IPS-18a (cell line): ENCODE results near the gene FRMD4A.

Experiments used
- H3K27ac ChIP-seq: one replicate; pipeline ENCODE4 v1.5.1; 2013; ENCODE audit warnings: low read length
- H3K27me3 ChIP-seq: one replicate; pipeline ENCODE4 v1.6.1; 2013; ENCODE audit warnings: mild to moderate bottlenecking, low read length; ENCODE audit not compliant: control insufficient read depth, insufficient read depth
- H3K36me3 ChIP-seq: one replicate; pipeline ENCODE4 v1.6.1; 2013; ENCODE audit warnings: low read depth, low read length; ENCODE audit not compliant: control insufficient read depth
- H3K4me1 ChIP-seq: one replicate; pipeline ENCODE4 v1.6.1; 2013; ENCODE audit warnings: low read depth, low read length; ENCODE audit not compliant: control insufficient read depth
- H3K4me3 ChIP-seq: one replicate; pipeline ENCODE4 v1.5.1; 2013; ENCODE audit warnings: low read length
- H3K9ac ChIP-seq: one replicate; pipeline ENCODE4 v1.6.1; 2013; ENCODE audit warnings: mild to moderate bottlenecking, low read length, moderate library complexity
- H3K9me3 ChIP-seq: one replicate; pipeline ENCODE4 v1.6.1; 2013; ENCODE audit warnings: low read depth, low read length; ENCODE audit not compliant: control insufficient read depth

Gene FRMD4A

DNA sequence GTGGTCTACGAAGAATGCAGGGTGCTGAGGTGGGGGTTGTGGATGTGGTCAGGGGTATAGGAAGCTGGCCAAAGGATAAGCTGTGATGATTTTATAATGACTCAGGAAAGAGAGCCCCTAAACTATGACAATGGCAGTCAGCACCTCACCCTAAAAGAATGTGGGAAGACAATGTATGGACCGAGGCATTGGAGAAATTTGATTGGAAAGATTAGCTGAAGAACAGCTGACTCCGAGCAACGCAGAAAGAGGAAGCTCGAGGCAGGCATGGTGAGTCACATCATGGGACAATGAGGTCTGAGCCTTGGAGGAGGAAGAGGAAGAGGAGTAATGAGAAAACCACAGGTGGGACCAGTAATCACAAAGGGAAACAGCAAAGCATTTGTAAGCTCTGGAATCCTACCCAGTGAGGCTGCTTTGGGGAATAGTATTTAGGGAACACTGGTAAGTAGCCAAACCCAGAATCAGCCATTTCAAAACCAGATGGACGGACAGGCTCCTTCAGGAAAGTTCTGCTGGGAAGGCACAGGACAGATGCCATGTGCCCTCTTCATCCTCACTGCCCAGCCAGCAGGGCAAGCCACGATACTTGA is 448.5 kb downstream of the FRMD4A start:
- H3K27me3 ChIP-seq: no peaks in the 10 kb centered on the region
- peak overlapping the region; percentile 44 for H3K9ac ChIP-seq
- H3K36me3 ChIP-seq: no peaks in the 10 kb centered on the region
- H3K27ac ChIP-seq: peak overlapping the region; percentile 62
- peaks cover 36% of the 10 kb centered on the region for H3K4me1 ChIP-seq
- peak overlapping the region; percentile 17 for H3K4me3 ChIP-seq
- no peaks in the 10 kb centered on the region for H3K9me3 ChIP-seq

DNA sequence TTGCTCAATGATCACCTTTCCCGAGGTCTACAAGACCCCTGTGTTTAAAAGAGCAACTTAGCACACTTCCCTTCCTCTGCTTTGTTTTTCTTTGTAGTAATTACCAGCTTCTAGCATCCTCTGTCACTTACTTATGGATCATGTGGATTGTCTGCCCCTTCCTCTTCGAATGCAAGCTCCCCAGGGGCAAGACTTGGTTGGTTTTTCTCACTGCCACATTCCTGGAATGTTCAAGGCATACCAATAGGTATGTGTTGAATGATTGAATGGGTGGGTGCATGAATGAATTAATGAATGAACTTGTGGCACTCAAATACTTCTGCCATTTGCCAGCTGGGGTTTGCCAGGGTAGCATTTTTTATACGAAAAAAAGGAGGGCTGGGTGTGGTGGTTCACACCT is 450.0 kb downstream of the FRMD4A start:
- Histone ChIP-seq H3K4me3 (no peak overlapping the region), H3K9ac (no peak overlapping the region), H3K9me3 (no peaks in the 10 kb centered on the region), H3K4me1 (peaks cover 36% of the 10 kb centered on the region), H3K27me3 (no peaks in the 10 kb centered on the region), H3K27ac (no peak overlapping the region), H3K36me3 (no peaks in the 10 kb centered on the region)

DNA sequence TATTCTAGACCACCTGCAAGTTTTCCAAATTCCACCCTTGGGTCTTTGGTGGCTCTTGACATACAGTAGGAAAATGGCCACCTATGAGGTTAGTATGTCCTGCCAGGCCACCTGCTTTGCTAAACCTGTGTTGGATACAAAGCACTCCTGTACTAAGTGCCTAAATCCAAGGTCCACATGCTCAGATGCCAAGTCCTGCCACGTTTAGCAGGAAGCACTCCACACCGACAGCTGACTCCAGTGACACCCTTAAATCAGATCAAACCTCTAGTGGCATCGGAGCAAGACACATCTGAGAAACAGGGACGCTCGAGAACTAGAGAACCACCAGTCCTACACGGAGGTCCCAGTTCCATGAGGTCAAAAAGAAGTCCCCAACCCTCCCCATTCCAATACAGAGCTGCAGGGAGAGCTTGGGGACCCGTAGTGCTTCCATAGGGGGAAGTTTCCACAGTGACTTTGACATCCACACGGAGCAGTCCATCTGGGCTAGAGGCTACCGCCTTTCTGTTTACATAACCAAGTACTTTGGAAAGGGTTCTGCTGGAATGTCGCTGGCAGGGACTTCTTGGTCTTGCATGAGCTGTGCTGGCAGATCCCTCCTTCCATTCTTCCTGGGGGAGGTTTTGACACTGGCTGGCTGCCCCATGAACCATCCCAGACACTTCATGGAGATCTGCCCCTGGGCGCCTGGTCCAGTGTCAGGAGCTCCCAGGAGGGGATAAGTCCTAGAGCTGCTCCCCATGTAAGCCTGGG is 453.4 kb downstream of the FRMD4A start:
- Histone ChIP-seq H3K27me3 (no peaks in the 10 kb centered on the region), H3K27ac (no peak overlapping the region), H3K9ac (no peak overlapping the region)

DNA sequence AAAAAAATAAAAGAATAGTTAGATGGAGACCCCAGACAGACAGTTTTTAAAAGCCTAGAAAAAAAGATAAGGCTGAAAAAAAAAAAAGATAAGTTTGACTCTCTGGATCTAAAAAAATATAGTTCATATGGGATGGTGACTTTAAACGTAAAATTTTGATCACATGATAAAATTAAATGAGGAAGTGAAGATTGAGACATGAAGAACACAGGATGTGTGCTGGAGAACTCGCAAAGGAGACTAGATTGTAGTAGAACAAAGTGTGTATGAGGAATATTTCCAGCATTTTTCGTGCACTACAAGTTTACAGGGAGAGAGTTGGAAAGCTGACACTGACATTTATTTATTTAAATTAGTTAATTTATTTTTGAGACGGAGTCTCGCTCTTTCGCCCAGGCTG is 457.5 kb downstream of the FRMD4A start:
- Histone ChIP-seq H3K9me3 (no peaks in the 10 kb centered on the region), H3K27me3 (no peaks in the 10 kb centered on the region), H3K9ac (no peak overlapping the region), H3K36me3 (no peaks in the 10 kb centered on the region), H3K4me1 (peaks cover 5% of the 10 kb centered on the region), H3K27ac (no peak overlapping the region), H3K4me3 (no peak overlapping the region)

More for the DNA sequence above, 453.4 kb downstream of the FRMD4A start:
- Histone ChIP-seq H3K4me1 (peaks cover 16% of the 10 kb centered on the region), H3K36me3 (no peaks in the 10 kb centered on the region), H3K9me3 (no peaks in the 10 kb centered on the region), H3K4me3 (no peak overlapping the region)

DNA sequence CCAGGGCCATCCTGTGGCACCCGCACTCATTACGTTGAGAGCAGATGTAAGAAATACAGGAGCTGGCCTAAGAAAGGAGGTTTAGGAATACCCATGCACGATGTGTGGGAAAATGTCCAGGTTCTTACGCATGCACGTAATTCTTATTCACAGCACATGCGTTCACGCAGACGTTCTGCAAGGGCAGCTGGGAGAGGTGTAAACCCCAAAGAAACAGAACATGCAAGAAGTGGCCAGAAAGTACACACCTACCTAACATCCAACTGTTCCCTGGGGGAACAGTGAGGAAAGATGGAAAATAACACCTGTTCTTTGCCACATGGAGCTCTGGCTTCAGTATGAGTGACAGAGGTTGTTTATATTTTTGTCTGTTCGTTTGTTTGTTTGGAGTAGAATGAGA is 458.3 kb downstream of the FRMD4A start:
- H3K36me3 ChIP-seq: no peaks in the 10 kb centered on the region
- H3K9me3 ChIP-seq: no peaks in the 10 kb centered on the region
- H3K27ac ChIP-seq: no peak overlapping the region
- H3K4me1 ChIP-seq: peaks cover 5% of the 10 kb centered on the region
- no peak overlapping the region for H3K9ac ChIP-seq
- H3K4me3 ChIP-seq: no peak overlapping the region
- no peaks in the 10 kb centered on the region for H3K27me3 ChIP-seq

DNA sequence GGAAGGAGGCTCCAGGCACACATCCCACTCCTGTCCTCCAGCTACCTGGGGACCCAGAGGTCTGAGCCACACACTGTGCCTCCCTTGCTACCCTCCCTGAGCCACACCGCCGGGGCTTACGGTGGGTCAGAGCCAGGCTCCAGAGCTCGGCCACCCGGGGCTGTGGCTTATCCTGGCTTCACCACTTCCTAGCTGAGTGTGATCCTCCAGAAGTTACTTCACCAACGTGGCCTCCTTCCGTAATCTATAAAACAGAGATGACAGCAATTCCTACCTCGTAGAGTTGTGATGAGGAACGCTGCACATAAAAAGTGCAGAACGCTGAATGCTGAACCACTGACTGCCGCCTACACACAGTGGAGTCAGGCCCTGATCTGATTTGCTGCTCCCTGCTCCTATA is 458.9 kb downstream of the FRMD4A start:
- H3K27ac ChIP-seq: no peak overlapping the region
- no peaks in the 10 kb centered on the region for H3K9me3 ChIP-seq
- H3K4me1 ChIP-seq: peaks cover 6% of the 10 kb centered on the region
- H3K9ac ChIP-seq: no peak overlapping the region
- no peaks in the 10 kb centered on the region for H3K36me3 ChIP-seq
- H3K4me3 ChIP-seq: no peak overlapping the region
- H3K27me3 ChIP-seq: no peaks in the 10 kb centered on the region

DNA sequence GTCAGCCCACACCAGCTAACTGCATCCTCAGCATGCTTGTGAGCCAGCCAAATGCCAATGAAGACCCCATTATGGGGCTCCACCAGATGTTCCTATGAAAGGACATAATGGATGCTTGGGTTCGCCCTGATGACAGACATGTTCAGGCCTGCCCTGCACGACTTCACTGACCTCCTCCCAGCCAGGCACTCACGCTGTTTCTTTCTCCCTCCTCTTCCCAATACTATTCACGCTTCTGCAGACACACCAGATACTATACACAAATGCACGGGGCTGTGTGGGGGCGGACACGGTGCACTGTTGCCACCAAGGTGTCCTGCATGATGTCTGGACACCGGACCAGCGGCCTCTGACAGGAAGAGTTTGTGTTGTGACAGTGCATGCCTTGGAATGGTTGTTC is 459.7 kb downstream of the FRMD4A start:
- Histone ChIP-seq H3K9ac (no peak overlapping the region), H3K4me1 (peaks cover 14% of the 10 kb centered on the region), H3K4me3 (no peak overlapping the region), H3K36me3 (no peaks in the 10 kb centered on the region), H3K9me3 (no peaks in the 10 kb centered on the region), H3K27me3 (no peaks in the 10 kb centered on the region), H3K27ac (no peak overlapping the region)

DNA sequence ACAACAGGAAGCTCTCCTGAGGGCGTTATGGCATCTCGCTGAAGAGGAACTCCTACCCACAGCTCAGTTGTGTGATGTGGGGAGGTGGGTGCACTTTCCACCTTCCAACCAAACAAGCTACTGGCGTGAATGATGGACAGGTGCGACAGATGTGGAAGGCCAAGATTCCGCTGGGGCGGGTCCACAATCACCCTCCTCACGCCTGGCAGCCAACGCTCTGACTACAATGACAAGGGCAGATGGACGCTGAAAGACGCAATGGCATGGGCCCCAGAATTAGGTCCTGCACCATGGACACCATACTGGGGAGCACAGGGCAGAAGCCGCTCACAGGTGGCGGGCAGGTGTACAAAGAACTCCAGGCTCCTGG is 461.4 kb downstream of the FRMD4A start:
- H3K4me1 ChIP-seq: peaks cover 17% of the 10 kb centered on the region
- H3K36me3 ChIP-seq: no peaks in the 10 kb centered on the region
- no peak overlapping the region for H3K4me3 ChIP-seq
- H3K9ac ChIP-seq: no peak overlapping the region
- no peaks in the 10 kb centered on the region for H3K27me3 ChIP-seq
- no peaks in the 10 kb centered on the region for H3K9me3 ChIP-seq
- no peak overlapping the region for H3K27ac ChIP-seq

DNA sequence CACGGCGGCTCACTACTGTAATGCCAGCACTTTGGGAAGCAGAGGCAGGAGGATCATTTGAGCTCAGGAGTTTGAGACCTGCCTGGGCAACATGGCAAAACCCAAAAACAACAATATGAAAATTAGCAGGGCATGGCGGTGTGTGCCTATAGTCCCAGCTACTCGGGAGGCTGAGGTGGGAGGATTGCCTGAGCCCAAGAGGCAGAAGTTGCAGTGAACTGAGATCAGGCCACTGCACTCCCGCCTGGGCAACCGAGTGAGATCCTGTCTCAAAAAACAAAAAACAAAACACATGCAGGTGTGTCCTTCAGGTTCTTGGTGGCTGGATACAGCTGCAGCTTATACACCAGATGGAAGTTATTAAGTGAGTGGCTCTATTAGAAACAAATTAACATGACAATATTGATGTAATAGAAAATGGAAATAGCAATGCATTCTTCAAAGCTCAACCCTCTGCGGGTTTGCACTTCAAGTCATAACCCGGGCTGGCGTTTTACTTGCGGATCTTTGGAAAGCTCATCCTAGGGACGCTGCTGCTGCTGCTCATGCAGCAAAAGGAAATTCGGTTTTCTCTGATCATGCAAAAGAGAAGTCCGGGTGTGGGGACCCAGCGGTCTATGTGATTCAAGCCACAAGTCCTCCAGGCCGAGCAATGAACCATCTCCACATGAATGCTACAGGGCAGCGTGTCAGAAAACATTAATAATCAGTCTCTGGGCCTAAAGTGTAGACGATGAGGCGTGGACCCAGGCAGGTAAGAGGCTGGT is 462.0 kb downstream of the FRMD4A start:
- no peak overlapping the region for H3K4me3 ChIP-seq
- H3K4me1 ChIP-seq: peaks cover 17% of the 10 kb centered on the region
- no peak overlapping the region for H3K27ac ChIP-seq
- H3K36me3 ChIP-seq: no peaks in the 10 kb centered on the region
- H3K27me3 ChIP-seq: no peaks in the 10 kb centered on the region
- no peaks in the 10 kb centered on the region for H3K9me3 ChIP-seq
- no peak overlapping the region for H3K9ac ChIP-seq

DNA sequence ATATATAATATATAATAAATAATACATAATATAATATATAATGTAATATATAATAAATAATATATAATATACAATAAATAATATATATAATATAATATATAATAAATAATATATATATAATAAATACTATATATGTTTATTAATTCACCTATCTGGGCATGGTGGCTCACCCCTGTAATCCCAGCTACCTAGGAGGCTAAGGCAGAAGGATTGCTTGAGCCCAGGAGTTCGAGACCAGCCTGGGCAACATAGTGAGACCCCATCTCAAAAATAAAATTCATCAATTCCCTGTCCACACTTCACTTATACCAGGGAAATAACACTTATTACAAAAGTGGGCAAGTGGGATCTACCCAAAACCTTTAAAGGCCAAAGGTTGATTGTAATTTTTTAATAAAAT is 462.9 kb downstream of the FRMD4A start:
- Histone ChIP-seq H3K36me3 (no peaks in the 10 kb centered on the region), H3K4me3 (no peak overlapping the region), H3K9me3 (no peaks in the 10 kb centered on the region)

DNA sequence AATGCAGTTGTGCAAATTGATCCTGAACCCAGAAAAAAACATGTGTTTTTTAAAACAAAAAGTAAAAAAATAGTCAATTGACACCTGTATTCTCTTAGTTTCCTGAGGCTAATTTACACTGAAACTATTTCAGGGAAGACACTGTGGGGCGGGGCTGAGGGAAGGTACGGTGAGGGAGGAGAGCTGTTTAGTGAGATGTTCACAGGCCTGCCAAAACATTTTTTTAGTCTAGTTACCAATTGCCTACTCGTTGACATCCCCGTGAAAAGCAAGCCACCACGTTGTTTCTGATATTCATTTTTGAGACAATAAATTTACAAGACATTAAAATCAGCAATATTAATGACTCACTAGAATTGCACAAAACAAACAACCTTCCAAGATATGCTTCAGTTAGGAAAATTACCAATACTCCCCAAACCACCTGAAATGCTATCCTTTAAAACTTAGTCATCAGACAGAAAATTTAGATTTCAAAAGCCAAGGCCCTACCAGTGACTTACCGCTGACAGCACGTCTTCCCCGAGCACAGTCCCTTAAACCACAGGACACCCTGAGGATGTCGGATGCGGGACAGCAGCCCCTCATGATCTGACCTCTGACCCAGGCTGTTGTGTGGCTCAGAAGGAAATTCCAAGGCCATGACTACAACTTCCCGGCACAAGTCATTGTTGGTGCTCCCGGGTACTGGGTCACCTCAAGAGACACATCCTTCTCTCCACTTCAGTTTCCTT is 464.8 kb downstream of the FRMD4A start:
- no peak overlapping the region for H3K27ac ChIP-seq
- H3K4me3 ChIP-seq: no peak overlapping the region
- H3K4me1 ChIP-seq: peaks cover 17% of the 10 kb centered on the region
- no peaks in the 10 kb centered on the region for H3K36me3 ChIP-seq
- H3K9me3 ChIP-seq: no peaks in the 10 kb centered on the region
- no peaks in the 10 kb centered on the region for H3K27me3 ChIP-seq
- no peak overlapping the region for H3K9ac ChIP-seq

More for the DNA sequence above, 462.9 kb downstream of the FRMD4A start:
- H3K4me1 ChIP-seq: peaks cover 17% of the 10 kb centered on the region
- H3K9ac ChIP-seq: no peak overlapping the region
- H3K27me3 ChIP-seq: no peaks in the 10 kb centered on the region
- no peak overlapping the region for H3K27ac ChIP-seq
